ENCODE results near the gene ADARB2. TPM values are rescaled to one million over a fixed set of nuclear protein-coding genes. Genes with fewer than 3 reads are reported as not detected.

ADARB2 gene
- total and polyA plus RNA-seq, 10 of the 15 experiments (the other 5 are each of a cell fraction or from before 2014, with no cell fraction given), result 0.02 to 4.1 (median 0.76) TPM

- ChIA-PET CTCF (no interaction called here), SMC1A (ENCODE audit: uncharacterized antibody, unreplicated experiment) (interaction anchor here (0.6 to 1.1 kb wide), 2 partner anchors 10 to 13 kb away, joined by 3 to 4 read pairs; no protein-coding TSS in a partner anchor), POLR2A (no interaction called here), RAD21 (ENCODE audit: unreplicated experiment) (interaction anchor here (1.5 kb wide), 1 partner anchor 13 kb away, joined by 3 read pairs; no protein-coding TSS in a partner anchor)
- FAIRE-seq (no peak), DNase-seq (ENCODE audit: low read depth, low spot score) (no peak), ATAC-seq (no peak)
- no peaks in the 10 kb centered on the region for H3K79me2 ChIP-seq (ENCODE audit: control insufficient read depth, insufficient read depth, low read length)
- H3K9ac ChIP-seq (ENCODE audit: control insufficient read depth, insufficient read depth, low read length), result no peak overlapping the region
- in situ Hi-C loops (cut with MboI) (no loop called here), intact Hi-C loops (cut with micrococcal nuclease; ENCODE audit: unreplicated experiment) (no loop called here)
- no peaks in the 10 kb centered on the region for H3K9me3 ChIP-seq (replicated peaks; ENCODE audit: control insufficient read depth, insufficient read depth, low read length)
- H3K27ac ChIP-seq (ENCODE audit: control insufficient read depth, insufficient read depth), result no peak overlapping the region
- H2AFZ ChIP-seq (ENCODE audit: control insufficient read depth, low read depth, low read length), result no peak overlapping the region
- H3K4me3 ChIP-seq, result no peak overlapping the region
- no TSS peak for BruUV-seq (replicated peaks)
- H3K36me3 ChIP-seq (ENCODE audit: control insufficient read depth in 2 of 2, insufficient read depth in 2 of 2, low read length in 1 of 2), result no peaks in the 10 kb centered on the region
- TF ChIP-seq CHD4 (IDR thresholded peaks at IDR 0.05), result no peak
- no peak for TF ChIP-seq CHD2 (IDR thresholded peaks at IDR 0.05; ENCODE audit: borderline replicate concordance, low read depth, low read length)
- no peak for TF ChIP-seq CREB1 (IDR thresholded peaks at IDR 0.05; ENCODE audit: low read depth)
- TF ChIP-seq RAD21 (IDR thresholded peaks at IDR 0.05; ENCODE audit: insufficient read depth, low read depth, low read length), result no peak
- TF ChIP-seq POLR2AphosphoS2 (IDR thresholded peaks at IDR 0.05; ENCODE audit: low read depth, low read length), result no peak
- no peak for TF ChIP-seq CHD1 (IDR thresholded peaks at IDR 0.05; ENCODE audit: low read depth, low read length)
- TF ChIP-seq KAT2A (conservative IDR thresholded peaks at IDR 0.05; ENCODE audit: control insufficient read depth, low read depth, low read length), result no peak
- no peak for TF ChIP-seq MXI1 (IDR thresholded peaks at IDR 0.05; ENCODE audit: low read depth, low read length)
- no peak for TF ChIP-seq EP300 (IDR thresholded peaks at IDR 0.05; ENCODE audit: borderline replicate concordance in 1 of 2, control insufficient read depth in 1 of 2, low read depth in 2 of 2, low read length in 2 of 2)
- no peak for TF ChIP-seq MTA3 (IDR thresholded peaks at IDR 0.05; ENCODE audit: borderline replicate concordance, low read length)
- TF ChIP-seq ZBED1 (IDR thresholded peaks at IDR 0.05; ENCODE audit: borderline replicate concordance), result no peak
- TF ChIP-seq JUNB (IDR thresholded peaks at IDR 0.05), result no peak
- no peaks in the 10 kb centered on the region for H3K27me3 ChIP-seq (replicated peaks in 1 of 2; ENCODE audit: control insufficient read depth in 2 of 2, insufficient read depth in 2 of 2, low read length in 1 of 2)
- WGBS (ENCODE audit: insufficient coverage, insufficient replicate concordance, low lambda C conversion rate, missing lambda C conversion rate), result 49% methylated on average over 11 of the region's 11 CpGs
- no peaks in the 10 kb centered on the region for H3K4me1 ChIP-seq (ENCODE audit: control insufficient read depth, insufficient read depth, low read length)
- H4K20me1 ChIP-seq (ENCODE audit: control insufficient read depth, insufficient read depth), result no peaks in the 10 kb centered on the region
- H3K4me2 ChIP-seq (ENCODE audit: control insufficient read depth, insufficient read depth), result no peak overlapping the region
These were observed 102.0 kb downstream of the ADARB2 start for GRCh38 chr10:1635340-1635739.

Measured in GM12878 (cell line).